ENCODE results near the gene ANTXR2.

The ANTXR2 gene

GRCh38 chr4:80026100-80026499 is 46.9 kb downstream of the ANTXR2 start:
- no peak for DNase-seq (ENCODE audit: low read depth)
- no peak for TF ChIP-seq CTCF (conservative IDR thresholded peaks at IDR 0.05; ENCODE audit: low read length)
- no peak overlapping the region for H3K4me3 ChIP-seq (ENCODE audit: low read length)

GRCh38 chr4:80024335-80024734 is 48.7 kb downstream of the ANTXR2 start:
- no peak overlapping the region for H3K4me3 ChIP-seq (ENCODE audit: low read length)
- DNase-seq (ENCODE audit: low read depth) = no peak
- no peak for TF ChIP-seq CTCF (conservative IDR thresholded peaks at IDR 0.05; ENCODE audit: low read length)

DNA sequence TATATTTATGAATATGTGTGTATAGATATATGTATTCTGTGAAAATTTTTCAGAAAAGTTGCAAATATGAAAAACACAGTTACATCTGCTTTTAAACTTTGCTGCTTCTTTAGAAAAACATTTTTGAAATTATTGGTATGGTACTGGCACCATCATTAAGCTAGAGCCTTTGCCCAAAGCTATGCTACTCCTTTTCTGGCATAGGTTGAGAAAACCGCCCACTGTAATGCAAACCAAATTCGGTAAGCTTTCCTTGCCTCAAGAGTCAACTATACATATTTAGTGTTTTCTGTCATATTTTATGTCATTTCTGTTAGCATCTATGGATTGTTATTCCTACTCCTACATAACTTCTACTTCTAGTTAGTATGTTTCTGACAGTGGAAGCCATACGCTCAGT is 50.7 kb downstream of the ANTXR2 start:
- H3K4me3 ChIP-seq (ENCODE audit: low read length) = no peak overlapping the region
- DNase-seq (ENCODE audit: low read depth) = no peak
- no peak for TF ChIP-seq CTCF (conservative IDR thresholded peaks at IDR 0.05; ENCODE audit: low read length)

DNA sequence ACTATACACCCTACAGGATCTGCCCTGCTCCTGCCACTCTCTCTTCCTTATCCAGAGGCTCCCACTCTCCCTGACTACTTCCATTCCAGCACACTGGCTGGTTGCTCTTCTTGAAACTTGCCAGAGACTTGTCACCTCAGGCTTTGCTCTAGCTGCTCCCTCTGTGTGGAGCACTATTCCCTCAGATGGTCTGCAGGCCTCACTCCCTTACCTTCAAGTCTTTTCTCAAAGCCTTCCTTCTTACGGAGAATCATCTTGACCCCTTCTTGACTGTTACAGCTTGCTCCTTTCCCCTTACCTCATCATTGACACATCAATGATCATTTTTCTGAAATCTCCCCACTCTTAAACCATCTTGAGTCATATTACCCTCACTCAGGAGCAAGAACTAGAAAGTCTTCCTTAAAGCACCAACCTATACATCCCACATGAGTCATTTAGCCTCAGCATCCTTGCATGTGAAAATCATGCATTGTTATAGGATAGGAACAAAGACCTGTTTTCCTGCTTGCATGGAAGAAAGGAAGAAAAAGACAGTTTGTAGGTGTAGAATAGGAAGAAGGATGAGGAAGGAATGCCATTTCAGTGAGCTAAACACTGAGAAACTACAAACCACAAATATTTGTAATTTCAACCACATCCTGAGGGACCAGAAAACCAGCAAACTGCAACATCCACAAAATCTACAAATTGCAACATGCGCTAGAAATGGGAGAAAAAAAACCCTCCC is 55.7 kb downstream of the ANTXR2 start:
- no peak overlapping the region for H3K4me3 ChIP-seq (ENCODE audit: low read length)
- peak; percentile 88 for DNase-seq (ENCODE audit: low read depth)
- TF ChIP-seq CTCF (conservative IDR thresholded peaks at IDR 0.05; ENCODE audit: low read length) = no peak

- peak; percentile 50 for DNase-seq (ENCODE audit: low read depth)
- TF ChIP-seq CTCF (conservative IDR thresholded peaks at IDR 0.05; ENCODE audit: low read length) = no peak
- no peak overlapping the region for H3K4me3 ChIP-seq (ENCODE audit: low read length)
Measured at GRCh38 chr4:80016506-80016905, 56.5 kb downstream of the ANTXR2 start.

GRCh38 chr4:80015407-80016189 is 57.4 kb downstream of the ANTXR2 start:
- TF ChIP-seq CTCF (conservative IDR thresholded peaks at IDR 0.05; ENCODE audit: low read length) = no peak
- no peak overlapping the region for H3K4me3 ChIP-seq (ENCODE audit: low read length)
- peak; percentile 35 for DNase-seq (ENCODE audit: low read depth)

- H3K4me3 ChIP-seq (ENCODE audit: low read length) = no peak overlapping the region
- no peak for DNase-seq (ENCODE audit: low read depth)
- no peak for TF ChIP-seq CTCF (conservative IDR thresholded peaks at IDR 0.05; ENCODE audit: low read length)
Measured at GRCh38 chr4:80014531-80014930, 58.5 kb downstream of the ANTXR2 start.
